GM19099 (cell line): ENCODE data around the gene PRDX3.

Source experiments
- POLR2A ChIP-seq: IDR thresholded peaks from 3 replicates; pipeline ENCODE4 v1.6.1; 2011; ENCODE audit warnings: low read depth; ENCODE audit not compliant: insufficient read length; ENCODE audit errors: extremely low read depth

Gene PRDX3

DNA sequence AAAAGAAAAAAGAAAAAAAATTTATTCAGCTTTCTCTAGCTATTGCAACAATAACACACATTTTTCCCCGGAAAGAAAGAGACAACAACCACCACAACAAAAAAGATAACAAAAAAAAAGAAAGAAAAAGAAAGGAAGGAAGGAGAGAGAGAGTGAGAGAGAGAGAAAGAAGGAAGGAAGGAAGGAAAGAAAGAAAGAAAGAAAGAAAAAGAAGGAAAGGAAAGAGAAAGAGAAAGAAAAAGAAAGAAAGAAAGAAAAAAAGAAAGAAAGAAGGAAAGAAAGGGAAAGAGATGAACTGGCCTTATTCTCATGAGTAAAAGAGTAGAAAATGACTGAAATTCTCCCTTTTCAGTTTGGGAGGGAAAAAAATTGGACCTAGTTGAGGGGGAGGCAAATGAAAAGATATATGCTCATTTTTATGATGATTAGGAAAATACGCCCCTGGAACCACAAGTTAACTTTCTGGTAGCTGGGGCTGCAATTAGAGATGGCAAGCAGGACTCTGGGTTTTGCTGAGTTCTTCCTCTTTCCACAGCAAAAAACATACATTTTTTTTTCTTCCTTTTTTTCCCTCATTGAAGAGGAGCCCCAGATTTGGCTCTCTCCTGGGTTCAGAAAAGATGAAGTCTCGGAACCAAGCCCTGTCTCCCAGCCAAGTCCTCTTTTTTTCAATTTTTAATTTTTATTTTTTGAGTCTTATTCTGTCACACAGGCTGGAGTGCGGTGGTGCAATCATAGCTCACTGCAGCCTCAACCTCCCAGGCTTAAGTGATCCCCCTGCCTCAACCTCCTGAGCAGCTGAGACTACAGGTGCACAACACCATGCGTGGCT is 12.6 kb upstream of the PRDX3 start:
- TF ChIP-seq POLR2A, result no peak

DNA sequence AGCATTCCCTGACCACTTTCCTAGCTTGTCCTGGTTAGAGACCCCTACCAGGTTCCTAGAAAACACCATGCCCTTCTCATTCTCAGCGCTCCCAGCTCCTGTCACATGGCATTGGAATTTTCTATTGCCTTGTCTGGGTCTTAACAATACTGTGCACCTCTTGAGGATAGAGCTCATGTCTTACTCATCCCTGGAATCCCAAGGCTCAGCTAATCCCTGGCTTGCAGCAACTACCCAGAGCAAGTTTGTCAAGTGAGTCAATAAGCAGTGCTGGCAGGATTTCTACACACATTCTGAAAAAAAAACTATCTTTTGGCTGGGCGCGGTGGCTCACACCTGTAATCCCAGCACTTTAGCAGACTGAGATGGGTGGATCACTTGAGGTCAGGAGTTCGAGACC is 11.7 kb upstream of the PRDX3 start:
- TF ChIP-seq POLR2A, result no peak

DNA sequence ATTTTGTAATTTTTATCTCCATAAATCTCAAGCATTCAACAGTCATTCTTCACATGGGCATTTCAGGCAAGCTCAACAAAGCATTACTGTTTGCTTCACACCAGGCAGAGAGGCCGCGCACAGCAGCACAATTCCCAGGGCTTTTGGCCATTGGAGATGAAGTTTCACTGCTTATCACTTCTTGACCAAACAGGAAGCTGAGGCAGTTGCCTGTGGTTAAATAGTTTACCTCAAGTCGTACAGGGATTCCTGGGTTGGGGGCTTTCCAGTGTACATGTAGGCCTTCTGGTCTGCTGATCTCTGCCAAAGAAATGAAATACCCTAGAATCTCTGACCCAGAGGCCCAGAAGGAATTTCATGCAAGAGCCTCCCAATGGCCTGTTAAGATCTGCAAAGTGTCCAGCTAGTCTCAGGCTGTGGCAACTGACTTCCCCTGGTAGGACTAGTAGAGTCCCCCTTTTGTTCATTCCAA is 11.2 kb upstream of the PRDX3 start:
- no peak for TF ChIP-seq POLR2A

DNA sequence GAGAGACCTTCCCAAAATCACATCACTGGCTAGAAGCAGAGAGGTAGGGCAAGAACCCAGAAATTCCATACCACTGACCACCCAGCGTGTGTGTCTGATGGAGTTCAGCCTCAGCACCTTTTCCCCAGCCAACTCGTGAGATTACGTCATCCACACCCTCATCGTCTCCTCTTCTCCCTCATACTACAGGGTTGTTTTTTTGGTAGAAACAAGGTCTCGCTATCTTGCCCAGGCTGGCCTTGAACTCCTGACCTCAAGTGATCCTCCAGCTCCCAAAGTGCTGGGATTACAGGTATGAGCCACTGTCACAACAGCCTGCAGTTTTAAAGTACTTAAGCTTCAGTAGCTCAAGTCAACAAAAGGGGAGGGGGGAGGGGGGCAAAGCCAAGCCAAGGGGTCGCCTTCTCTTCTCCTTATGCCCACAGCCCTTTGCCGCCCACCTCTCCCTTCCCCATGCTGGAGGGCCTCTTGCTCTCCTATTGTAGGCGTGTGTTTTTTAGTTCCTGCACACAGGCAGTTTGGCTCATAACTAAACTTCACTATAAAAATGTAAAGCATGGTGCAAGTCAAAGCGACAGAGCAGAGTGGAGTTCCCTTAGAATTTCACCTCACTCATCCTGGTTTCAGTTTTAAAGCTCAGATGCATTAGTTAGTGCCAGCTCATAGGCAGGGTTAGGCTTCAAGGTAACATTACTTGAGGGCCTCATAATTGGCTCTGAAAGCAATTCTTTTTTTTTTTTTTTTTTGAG is 5.2 kb upstream of the PRDX3 start:
- no peak for TF ChIP-seq POLR2A

- no peak for TF ChIP-seq POLR2A
Observed at GRCh38 chr10:119177708-119178371, 772 bp downstream of the PRDX3 start.

DNA sequence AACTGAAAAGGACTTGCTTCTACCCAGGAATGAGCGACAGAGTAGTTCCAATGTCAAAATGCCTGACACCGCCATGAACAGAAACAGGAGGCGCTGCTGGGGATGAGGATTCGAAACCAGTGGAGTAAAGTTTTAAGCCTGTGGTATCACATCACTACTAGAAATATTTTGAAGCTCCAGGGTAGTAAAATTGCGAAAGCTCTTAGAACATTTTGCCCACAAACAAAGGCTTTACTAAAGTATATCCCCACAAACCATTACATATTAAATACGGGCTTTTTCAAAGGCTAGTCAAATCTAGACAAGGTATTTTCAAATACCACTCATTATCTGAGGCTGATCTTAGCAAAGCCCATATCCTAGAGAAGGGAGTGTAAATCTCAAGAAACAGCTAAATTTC is 2.4 kb downstream of the PRDX3 start:
- no peak for TF ChIP-seq POLR2A

- TF ChIP-seq POLR2A, result no peak
Observed at GRCh38 chr10:119174109-119174508, 4.5 kb downstream of the PRDX3 start.

- no peak for TF ChIP-seq POLR2A
Observed at GRCh38 chr10:119167041-119167440, 11.6 kb downstream of the PRDX3 start.

- no peak for TF ChIP-seq POLR2A
Observed at GRCh38 chr10:119166564-119166963, 12.0 kb downstream of the PRDX3 start.

- TF ChIP-seq POLR2A, result no peak
Observed at GRCh38 chr10:119166118-119166500, 12.5 kb downstream of the PRDX3 start.

- peak; percentile 80 for TF ChIP-seq POLR2A
Observed at GRCh38 chr10:119165171-119166117, 13.2 kb downstream of the PRDX3 start, which contains the start of gene SFXN4. TSS of gene SFXN4 (minus strand) at chr10:119165714. CDS start at chr10:119165647, 67 bp downstream.

- TF ChIP-seq POLR2A, result no peak
Observed at GRCh38 chr10:119162452-119163092, 16.0 kb downstream of the PRDX3 start.

- no peak for TF ChIP-seq POLR2A
Observed at GRCh38 chr10:119161680-119162451, 16.7 kb downstream of the PRDX3 start.
